A673 (cell line): ENCODE measurements around the gene CKM. TPM values are rescaled to one million over a fixed set of nuclear protein-coding genes. Genes with fewer than 3 reads are reported as not detected.

Experiments used
- BruUV-seq: library from RNA; stranded (reverse); fragments of 400-500 nt; replicated peaks from 2 replicates; lab custom pipeline; 2021; lab: Mats Ljungman, UMichigan
- CTCF ChIA-PET: fragments of 300-600 bp; sonication (Branson Sonifier 250); formaldehyde crosslinking; loops from one replicate; lab custom pipeline; 2022; ENCODE audit warnings: antibody characterized with exemption; lab: Charles Lee
- POLR2A ChIA-PET: fragments of 300-600 bp; sonication (Branson Sonifier 250); formaldehyde crosslinking; loops from one replicate; lab custom pipeline; 2022; ENCODE audit warnings: antibody characterized with exemption; ENCODE audit not compliant: low non-redundant PET; lab: Charles Lee
- DNase-seq: peaks from one replicate; pipeline ENCODE4 v3.0.0-alpha.2; 2015; ENCODE audit warnings: low spot score
- H3K27ac ChIP-seq: fragments of 200-600 bp; sonication (generic); 2 replicates; pipeline ENCODE4 v1.5.1; 2016; ENCODE audit warnings: mixed run types, low read depth, mild to moderate bottlenecking, mixed read lengths, antibody characterized with exemption, low read length; ENCODE audit not compliant: poor library complexity, severe bottlenecking
- H3K27me3 ChIP-seq: fragments of 200-600 bp; sonication (generic); replicated peaks from 2 replicates; pipeline ENCODE4 v1.6.1; 2017; ENCODE audit warnings: mixed run types, low read depth, mild to moderate bottlenecking, mixed read lengths, antibody characterized with exemption, low read length; ENCODE audit not compliant: insufficient read depth, poor library complexity
- H3K36me3 ChIP-seq: fragments of 200-600 bp; sonication (generic); 2 replicates; pipeline ENCODE4 v1.6.1; 2016; ENCODE audit warnings: mixed run types, mild to moderate bottlenecking, mixed read lengths, antibody characterized with exemption, low read length; ENCODE audit not compliant: insufficient read depth, poor library complexity, severe bottlenecking
- H3K4me1 ChIP-seq: fragments of 200-600 bp; sonication (generic); 2 replicates; pipeline ENCODE4 v1.6.1; 2017; ENCODE audit warnings: mixed run types, mild to moderate bottlenecking, mixed read lengths, antibody characterized with exemption, low read length; ENCODE audit not compliant: insufficient read depth, poor library complexity, severe bottlenecking
- H3K4me3 ChIP-seq: fragments of 200-600 bp; sonication (generic); 2 replicates; pipeline ENCODE4 v1.5.1; 2016; ENCODE audit warnings: low read depth, mixed run types, mild to moderate bottlenecking, mixed read lengths, low read length; ENCODE audit not compliant: poor library complexity, severe bottlenecking
- H3K9me3 ChIP-seq: fragments of 200-600 bp; sonication (generic); 2 replicates; pipeline ENCODE4 v1.6.1; 2016; ENCODE audit warnings: mixed run types, low read depth, mild to moderate bottlenecking, mixed read lengths, antibody characterized with exemption, low read length; ENCODE audit not compliant: poor library complexity, severe bottlenecking
- EZH2 ChIP-seq: fragments of 200-600 bp; sonication (generic); IDR thresholded peaks from 2 replicates; pipeline ENCODE4 v1.6.1; 2017; ENCODE audit warnings: borderline replicate concordance, low read depth, mild to moderate bottlenecking, mixed read lengths, antibody characterized with exemption, low read length; ENCODE audit not compliant: poor library complexity, severe bottlenecking
- intact Hi-C: fragments of 100-400 bp; cut with micrococcal nuclease; formaldehyde crosslinking; loops from one replicate; pipeline ENCODE4 v1.10.0; 2022; ENCODE audit not compliant: unreplicated experiment
- total RNA-seq: library from RNA; stranded (reverse); gene quantifications from 2 replicates; pipeline ENCODE4 v1.2.3, GENCODE V29; 2021
- TF ChIP-seq, protein P1 (sequence below): fragments of 300-800, 200-600 bp; sonication (generic); conservative IDR thresholded peaks from 2 replicates; pipeline ENCODE4 v1.5.1; 2017; ENCODE audit warnings: low read depth, mild to moderate bottlenecking, antibody characterized with exemption, low read length, moderate library complexity, mixed read lengths

The CKM gene
- total RNA-seq, 1 experiment from 2014 or later, result not detected

DNA sequence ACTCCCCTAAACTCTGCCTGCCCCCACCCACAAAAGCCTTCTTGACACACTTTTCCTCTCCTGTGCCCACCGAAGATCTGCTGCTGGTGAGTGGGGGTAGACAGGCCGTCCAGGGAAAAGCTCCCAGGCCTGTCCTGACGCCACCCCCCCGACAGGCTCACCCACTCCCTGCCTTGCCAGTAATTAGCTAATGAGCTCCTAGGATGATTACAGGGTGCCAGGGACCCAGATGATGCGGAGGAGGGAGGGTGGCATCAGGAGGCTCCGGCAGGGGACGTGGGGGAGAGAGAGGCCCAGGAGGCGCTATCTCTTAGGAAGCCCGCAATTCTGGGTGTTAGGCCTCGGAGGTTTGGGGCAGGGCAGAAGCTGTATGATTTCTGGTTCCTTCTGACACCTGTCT is 44.6 kb downstream of the CKM start:
- CTCF ChIA-PET, result no interaction called here
- no peak for TF ChIP-seq EZH2
- TF ChIP-seq, protein P1, sequence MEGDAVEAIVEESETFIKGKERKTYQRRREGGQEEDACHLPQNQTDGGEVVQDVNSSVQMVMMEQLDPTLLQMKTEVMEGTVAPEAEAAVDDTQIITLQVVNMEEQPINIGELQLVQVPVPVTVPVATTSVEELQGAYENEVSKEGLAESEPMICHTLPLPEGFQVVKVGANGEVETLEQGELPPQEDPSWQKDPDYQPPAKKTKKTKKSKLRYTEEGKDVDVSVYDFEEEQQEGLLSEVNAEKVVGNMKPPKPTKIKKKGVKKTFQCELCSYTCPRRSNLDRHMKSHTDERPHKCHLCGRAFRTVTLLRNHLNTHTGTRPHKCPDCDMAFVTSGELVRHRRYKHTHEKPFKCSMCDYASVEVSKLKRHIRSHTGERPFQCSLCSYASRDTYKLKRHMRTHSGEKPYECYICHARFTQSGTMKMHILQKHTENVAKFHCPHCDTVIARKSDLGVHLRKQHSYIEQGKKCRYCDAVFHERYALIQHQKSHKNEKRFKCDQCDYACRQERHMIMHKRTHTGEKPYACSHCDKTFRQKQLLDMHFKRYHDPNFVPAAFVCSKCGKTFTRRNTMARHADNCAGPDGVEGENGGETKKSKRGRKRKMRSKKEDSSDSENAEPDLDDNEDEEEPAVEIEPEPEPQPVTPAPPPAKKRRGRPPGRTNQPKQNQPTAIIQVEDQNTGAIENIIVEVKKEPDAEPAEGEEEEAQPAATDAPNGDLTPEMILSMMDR, result no peak
- no peak overlapping the region for H3K27ac ChIP-seq
- H3K27me3 ChIP-seq, result no peaks in the 10 kb centered on the region
- H3K4me3 ChIP-seq, result no peak overlapping the region
- no peaks in the 10 kb centered on the region for H3K9me3 ChIP-seq
- intact Hi-C loops, result no loop called here
- POLR2A ChIA-PET, result no interaction called here
- BruUV-seq, result no TSS peak
- peaks cover 13% of the 10 kb centered on the region for H3K36me3 ChIP-seq
- peaks cover 20% of the 10 kb centered on the region for H3K4me1 ChIP-seq
- DNase-seq, result no peak

DNA sequence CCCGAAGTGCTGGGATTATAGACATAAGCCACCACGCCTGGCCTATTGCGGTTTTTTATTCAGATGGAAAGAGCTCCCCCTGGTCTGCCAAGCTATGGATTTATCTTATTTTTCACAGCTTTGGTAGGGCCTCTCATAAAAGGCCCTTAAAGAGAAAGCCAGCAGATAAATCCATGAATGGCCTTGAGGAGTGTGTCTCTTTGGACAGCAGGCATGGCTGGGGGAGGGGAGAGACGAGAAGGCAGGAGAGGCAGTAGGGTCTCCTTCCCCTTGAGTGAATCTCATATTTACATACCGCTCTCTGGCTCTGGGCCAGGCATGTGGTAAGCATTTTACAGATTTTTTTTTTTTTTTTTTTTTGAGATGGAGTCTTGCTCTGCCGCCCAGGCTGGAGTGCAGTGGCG is 46.4 kb downstream of the CKM start:
- Histone ChIP-seq H3K36me3 (peaks cover 18% of the 10 kb centered on the region), H3K9me3 (no peaks in the 10 kb centered on the region), H3K4me1 (peaks cover 22% of the 10 kb centered on the region), H3K27me3 (no peaks in the 10 kb centered on the region), H3K27ac (no peak overlapping the region), H3K4me3 (no peak overlapping the region)
- peak; percentile 66 for DNase-seq
- no TSS peak for BruUV-seq
- TF ChIP-seq EZH2, result no peak
- TF ChIP-seq, protein P1, result 0 out of 2 replicates have a peak, but pooled peaks have one; percentile 13
- intact Hi-C loops, result no loop called here
- ChIA-PET CTCF (no interaction called here), POLR2A (no interaction called here)

DNA sequence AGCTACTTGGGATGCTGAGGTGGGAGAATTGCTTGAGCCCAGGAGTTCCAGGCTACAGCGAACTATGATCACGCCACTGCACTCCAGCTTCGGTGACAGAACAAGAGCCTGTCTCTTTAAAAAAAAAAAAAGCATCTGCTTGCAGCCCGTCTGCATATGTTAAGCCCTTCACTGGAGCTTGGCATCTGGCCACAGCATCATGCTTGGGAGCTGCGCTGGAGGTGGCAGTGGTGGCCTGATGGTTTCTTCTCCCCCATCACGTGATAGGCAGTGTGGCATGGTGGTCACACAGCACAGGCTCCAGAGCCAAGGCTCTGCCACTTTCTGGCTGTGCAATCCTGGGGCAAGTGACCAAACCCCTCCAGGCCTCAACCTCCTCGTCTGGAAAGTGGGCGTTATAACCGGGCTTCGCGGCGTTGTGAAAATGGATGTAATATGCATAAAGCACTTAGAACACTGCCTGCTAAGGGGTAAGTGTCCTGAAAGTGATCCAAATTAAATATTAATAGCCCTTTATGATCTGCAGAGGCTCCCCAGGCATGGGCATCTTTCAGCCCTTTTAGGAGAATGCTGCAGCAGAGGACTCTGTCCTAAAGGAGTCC is 47.2 kb downstream of the CKM start:
- Histone ChIP-seq H3K4me1 (peaks cover 22% of the 10 kb centered on the region), H3K36me3 (peaks cover 19% of the 10 kb centered on the region), H3K27me3 (no peaks in the 10 kb centered on the region), H3K4me3 (no peak overlapping the region), H3K27ac (no peak overlapping the region), H3K9me3 (no peaks in the 10 kb centered on the region)
- ChIA-PET CTCF (no interaction called here), POLR2A (no interaction called here)
- TF ChIP-seq, protein P1, result no peak
- TF ChIP-seq EZH2, result no peak
- DNase-seq, result peak; percentile 87
- intact Hi-C loops, result no loop called here
- no TSS peak for BruUV-seq
